Measurements from ENCODE around the gene FRMPD4.

- TF ChIP-seq CTCF (IDR thresholded peaks at IDR 0.05 in 8 of 11, conservative IDR thresholded peaks at IDR 0.05 in 3 of 11) (no peak), POLR2AphosphoS5 (IDR thresholded peaks at IDR 0.05) (no peak)
These were observed 48.5 kb upstream of the FRMPD4 start for GRCh38 chrX:12089740-12090139.
